ENCODE data around the gene PPP2R3A.
A peak's percentile ranks its signal among the peaks of the same experiment; 100 is the strongest.

Gene PPP2R3A

DNA sequence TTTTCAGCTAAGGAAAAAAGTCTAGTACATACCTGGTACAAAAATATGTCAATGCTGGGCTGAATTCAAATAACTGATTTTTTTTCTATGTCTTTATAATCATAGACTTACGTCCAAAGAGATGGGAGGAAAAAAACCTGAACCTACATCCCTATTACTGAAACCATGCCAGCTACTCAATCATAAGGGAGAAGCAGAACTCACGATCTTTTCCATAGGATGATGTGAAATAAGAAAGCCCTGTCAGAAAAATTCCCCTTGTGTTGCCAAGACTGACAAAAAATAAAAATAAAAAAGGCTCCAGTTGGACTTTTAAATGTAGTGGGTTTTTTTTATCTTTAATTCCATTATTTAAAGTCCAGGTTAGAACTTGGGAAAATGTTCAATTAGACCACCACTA is 227.3 kb downstream of the PPP2R3A start:
- Mint-ChIP-seq H3K27ac (peak overlapping the region; percentile 23), H3K27me3 (peaks cover 5% of the 10 kb centered on the region), H3K36me3 (ENCODE audit: low read depth) (peaks cover 48% of the 10 kb centered on the region), H3K4me3 (peak overlapping the region; percentile 97), H3K4me1 (peaks cover 77% of the 10 kb centered on the region), H3K9me3 (peaks cover 4% of the 10 kb centered on the region)
- ATAC-seq (no peak), DNase-seq (no peak)

DNA sequence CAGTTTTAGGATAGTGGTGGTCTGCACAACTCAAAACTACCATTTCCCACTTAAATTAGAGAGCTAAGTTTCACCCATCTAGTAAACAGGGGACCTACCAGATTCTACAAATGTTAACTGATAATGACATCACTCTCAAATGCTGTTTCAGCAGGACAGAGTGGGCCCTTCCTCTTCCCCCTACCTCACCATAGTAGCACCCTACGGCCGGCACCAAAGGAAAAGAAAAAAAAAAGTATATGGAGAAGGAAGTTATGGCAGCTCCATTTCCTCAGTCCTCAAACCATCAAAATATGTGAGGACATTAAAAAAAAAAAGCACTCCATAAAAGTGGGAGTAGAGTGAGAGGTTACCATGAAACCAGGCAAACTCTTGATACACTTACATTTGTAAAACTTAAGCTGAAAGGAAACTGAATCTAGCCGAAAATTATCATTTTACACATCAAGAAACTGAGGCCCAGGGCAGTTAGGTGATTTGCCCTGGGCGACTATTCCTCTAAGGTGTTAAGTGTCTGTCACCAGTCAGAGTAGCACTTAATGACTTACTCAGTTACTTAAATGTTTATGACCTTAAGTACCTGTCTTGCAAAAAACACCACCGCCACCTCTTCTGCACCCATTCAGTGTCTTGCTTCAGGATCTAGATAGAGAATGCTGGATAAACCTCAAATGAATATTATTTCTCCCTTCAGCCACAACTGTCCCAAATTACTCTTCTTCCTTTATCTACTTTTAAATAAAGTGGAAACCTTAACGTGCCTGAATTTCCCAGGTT is 227.9 kb downstream of the PPP2R3A start:
- H3K27ac Mint-ChIP-seq, result peak overlapping the region; percentile 100
- peaks cover 48% of the 10 kb centered on the region for H3K36me3 Mint-ChIP-seq (ENCODE audit: low read depth)
- H3K4me3 Mint-ChIP-seq, result peak overlapping the region; percentile 97
- peaks cover 4% of the 10 kb centered on the region for H3K9me3 Mint-ChIP-seq
- DNase-seq (no peak), ATAC-seq (no peak)
- H3K4me1 Mint-ChIP-seq, result peaks cover 77% of the 10 kb centered on the region
- peaks cover 5% of the 10 kb centered on the region for H3K27me3 Mint-ChIP-seq

DNA sequence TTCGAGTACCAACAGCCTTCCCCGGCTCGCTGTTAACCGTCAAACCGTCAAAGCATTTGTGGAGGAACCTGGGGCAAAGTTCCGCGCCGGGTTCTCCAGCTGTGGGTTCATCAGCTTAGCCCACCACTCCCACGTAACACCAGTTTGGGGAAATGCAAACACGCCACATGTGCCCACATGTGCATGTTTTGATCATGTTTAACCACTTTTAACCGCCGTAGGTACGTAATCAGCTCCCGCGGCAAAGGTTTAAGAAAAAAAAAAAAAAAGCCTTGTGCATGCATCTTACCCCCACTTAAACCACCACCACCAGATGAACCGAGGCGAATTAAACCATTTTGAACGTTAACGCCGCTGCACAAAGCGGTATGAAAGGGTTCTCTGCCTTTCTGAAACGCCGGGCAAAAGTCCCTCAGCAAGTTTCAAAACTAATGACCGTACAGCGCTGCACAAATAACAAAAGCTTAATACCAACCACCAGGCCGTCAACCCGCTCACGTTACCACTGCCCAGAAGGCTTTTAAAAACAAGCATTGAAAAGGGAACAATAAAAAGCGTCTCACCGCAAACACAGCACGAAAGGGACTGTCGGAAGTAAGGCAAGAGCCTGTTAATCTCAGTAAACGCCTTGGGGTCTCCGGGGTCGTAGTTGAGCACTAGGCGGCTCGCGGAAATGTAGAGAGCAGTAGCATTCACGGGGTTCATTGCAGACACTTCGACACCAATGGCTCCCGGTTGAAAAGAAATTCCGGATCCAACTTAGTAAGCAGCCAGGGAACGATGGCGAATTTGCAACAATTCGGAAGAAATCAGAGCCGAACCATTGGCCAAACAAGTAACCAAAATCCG is 229.1 kb downstream of the PPP2R3A start:
- DNase-seq (peak; percentile 75), ATAC-seq (peak; percentile 8)
- H3K4me3 Mint-ChIP-seq, result peak overlapping the region; percentile 97
- H3K4me1 Mint-ChIP-seq, result peaks cover 65% of the 10 kb centered on the region
- peaks cover 4% of the 10 kb centered on the region for H3K9me3 Mint-ChIP-seq
- peaks cover 48% of the 10 kb centered on the region for H3K36me3 Mint-ChIP-seq (ENCODE audit: low read depth)
- peaks cover 5% of the 10 kb centered on the region for H3K27me3 Mint-ChIP-seq
- peak overlapping the region; percentile 100 for H3K27ac Mint-ChIP-seq

DNA sequence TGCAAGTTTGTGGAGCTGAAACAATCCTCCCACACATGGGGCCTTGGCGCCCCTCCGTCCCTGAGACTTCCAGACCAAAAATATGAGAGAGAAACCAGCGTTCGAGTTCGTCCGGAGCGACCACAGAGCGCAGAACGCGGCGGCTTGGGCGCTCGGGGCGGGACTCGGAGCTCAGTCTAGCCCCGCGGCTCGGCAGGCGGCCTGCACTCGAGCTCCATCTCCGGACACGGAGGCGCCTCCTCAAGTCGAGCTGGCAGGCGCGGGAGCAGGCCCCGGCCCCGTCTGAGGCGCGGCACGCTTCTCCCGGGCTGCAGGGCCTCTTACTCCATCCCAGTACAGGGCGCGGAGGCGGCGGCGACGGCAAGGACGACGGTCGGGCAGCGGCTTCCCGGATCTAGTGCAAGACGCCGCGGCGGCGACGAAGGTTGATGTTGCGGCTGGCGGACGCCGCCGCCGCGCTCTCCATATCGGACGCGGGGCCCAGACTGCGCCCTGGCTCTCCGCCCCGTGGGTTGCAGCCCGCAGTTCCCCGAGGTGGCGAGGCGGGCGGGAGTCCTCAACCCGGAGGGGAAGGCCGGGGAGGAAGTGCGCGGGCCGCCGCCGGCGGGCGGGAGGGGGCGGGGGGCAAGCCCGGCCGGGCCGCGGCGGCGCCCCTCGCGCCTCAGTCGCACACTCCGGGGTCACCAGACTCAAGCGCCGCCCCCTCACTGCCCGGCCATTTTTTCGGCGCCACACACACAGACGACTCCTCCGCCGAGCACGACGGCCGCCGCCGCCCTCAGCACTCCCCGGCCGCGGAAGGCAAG is 229.9 kb downstream of the PPP2R3A start:
- DNase-seq (peak; percentile 82), ATAC-seq (peak; percentile 41)
- H3K36me3 Mint-ChIP-seq (ENCODE audit: low read depth), result peaks cover 44% of the 10 kb centered on the region
- H3K4me3 Mint-ChIP-seq, result peak overlapping the region; percentile 97
- H3K27me3 Mint-ChIP-seq, result peaks cover 5% of the 10 kb centered on the region
- H3K4me1 Mint-ChIP-seq, result peaks cover 57% of the 10 kb centered on the region
- H3K27ac Mint-ChIP-seq, result peak overlapping the region; percentile 100
- H3K9me3 Mint-ChIP-seq, result peaks cover 4% of the 10 kb centered on the region

DNA sequence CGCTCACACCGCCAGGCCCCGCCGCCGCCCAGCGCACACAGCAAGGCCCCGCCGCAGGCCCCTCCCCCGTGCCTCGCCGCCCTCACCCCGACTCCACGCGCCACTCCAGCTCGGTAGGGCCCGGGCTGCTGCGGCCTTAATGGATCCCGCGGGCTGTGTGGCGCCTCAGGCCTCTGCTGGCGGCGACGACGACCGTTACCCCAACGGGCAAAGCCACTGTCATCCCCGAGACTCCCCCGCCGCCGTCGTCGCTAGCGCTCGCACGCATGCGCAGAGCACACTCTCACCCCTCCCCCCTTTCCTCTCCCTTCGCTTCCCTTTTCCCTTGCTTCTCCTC is 230.5 kb downstream of the PPP2R3A start, which contains the start of gene MSL2:
MSL2 (minus strand) TSS at position 272 of the 337 bp plus-strand sequence. CDS start 1,222 bp downstream, outside the sequence.
- Mint-ChIP-seq H3K36me3 (ENCODE audit: low read depth) (peaks cover 38% of the 10 kb centered on the region), H3K4me1 (peaks cover 51% of the 10 kb centered on the region), H3K4me3 (peak within 1 kb of the TSS; percentile 97), H3K27ac (peak within 1 kb of the TSS; percentile 100), H3K27me3 (peaks cover 5% of the 10 kb centered on the region), H3K9me3 (peaks cover 4% of the 10 kb centered on the region)
- ATAC-seq, result no peak
- no peak for DNase-seq

DNA sequence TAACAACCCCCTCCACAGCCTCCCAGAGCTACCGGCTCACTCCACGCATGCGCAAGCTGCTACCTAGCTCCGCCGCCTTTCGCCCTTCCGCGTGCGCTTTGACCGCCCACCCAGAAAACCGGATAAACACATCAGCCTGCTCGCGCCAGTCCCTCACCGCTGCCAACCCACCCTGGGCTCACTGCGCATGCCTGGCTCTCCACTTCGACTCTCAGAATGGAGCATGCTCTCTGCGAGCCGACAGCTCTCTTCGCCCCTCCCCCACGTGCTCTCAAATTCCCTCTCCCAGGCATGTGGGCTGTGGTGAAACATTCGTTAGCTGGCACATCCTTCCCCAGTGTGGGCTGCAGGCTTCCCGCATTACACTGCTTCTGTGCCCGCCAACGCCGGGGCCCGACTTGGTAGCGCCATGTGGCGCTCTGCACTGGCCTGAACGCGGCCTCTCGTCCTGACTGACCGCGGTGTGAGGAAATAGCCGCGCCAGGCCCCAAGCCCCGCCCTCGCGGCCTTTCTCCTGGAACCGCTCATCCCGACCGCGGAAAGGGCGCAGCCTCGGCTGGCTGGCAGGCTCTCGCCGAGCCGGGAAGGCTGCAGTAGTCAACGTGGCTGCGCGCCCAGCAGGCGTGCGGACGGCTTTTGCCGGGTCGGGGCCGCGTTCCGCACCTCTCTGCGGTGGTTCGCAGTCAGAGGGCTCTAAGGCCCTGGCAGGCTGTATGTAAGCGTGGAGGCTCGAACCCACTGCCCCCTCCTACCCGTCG is 231.1 kb downstream of the PPP2R3A start:
- peak; percentile 100 for DNase-seq

DNA sequence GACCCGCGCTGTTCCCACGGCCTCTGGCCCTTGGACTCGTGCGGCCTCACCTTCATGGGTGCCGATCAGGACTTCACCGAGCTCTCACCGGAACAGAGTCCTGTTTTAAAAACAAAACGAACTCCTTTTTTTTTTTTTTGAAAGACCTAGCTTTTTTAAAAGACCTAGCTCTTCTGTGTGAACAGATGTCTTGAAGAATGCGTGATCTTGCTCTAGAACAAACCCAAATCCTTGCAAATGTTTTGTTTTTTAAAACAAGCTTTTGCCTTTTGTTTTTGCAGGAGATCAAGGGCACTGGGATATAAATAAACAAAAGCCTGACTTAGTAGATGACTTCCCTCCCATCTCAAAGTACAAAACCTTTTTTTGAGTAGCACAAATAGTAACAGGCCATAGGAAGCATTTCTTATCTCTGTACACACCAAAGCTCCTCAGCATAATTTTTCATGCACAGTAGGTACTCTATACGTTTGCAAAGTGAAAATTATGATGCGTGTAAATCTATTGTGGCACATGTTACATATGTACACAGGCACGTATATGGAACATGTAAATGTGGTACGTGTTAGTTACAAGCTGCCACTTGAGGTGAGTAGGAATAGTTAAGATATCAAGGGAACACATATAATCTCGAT is 231.7 kb downstream of the PPP2R3A start:
- Mint-ChIP-seq H3K27me3 (peaks cover 5% of the 10 kb centered on the region), H3K9me3 (peaks cover 4% of the 10 kb centered on the region), H3K27ac (peak overlapping the region; percentile 100), H3K4me3 (peak overlapping the region; percentile 97), H3K4me1 (peaks cover 39% of the 10 kb centered on the region), H3K36me3 (ENCODE audit: low read depth) (peaks cover 29% of the 10 kb centered on the region)
- DNase-seq (no peak), ATAC-seq (no peak)

More for the DNA sequence above, 231.1 kb downstream of the PPP2R3A start:
- Mint-ChIP-seq H3K9me3 (peaks cover 4% of the 10 kb centered on the region), H3K36me3 (ENCODE audit: low read depth) (peaks cover 35% of the 10 kb centered on the region), H3K27me3 (peaks cover 5% of the 10 kb centered on the region), H3K27ac (peak overlapping the region; percentile 100), H3K4me3 (peak overlapping the region; percentile 97), H3K4me1 (peaks cover 46% of the 10 kb centered on the region)
- peak; percentile 76 for ATAC-seq
